Erythroblast (primary cell): Measurements from ENCODE around the gene TOR4A.

Experiments
- GATA1 ChIP-seq: IDR thresholded peaks from 2 replicates; pipeline ENCODE4 v1.6.1; 2011; ENCODE audit warnings: low read depth, mild to moderate bottlenecking, control low read depth, low read length, moderate library complexity
- POLR2A ChIP-seq: IDR thresholded peaks from 2 replicates; pipeline ENCODE4 v1.6.1; 2011; ENCODE audit warnings: mild to moderate bottlenecking, low read length

DNA sequence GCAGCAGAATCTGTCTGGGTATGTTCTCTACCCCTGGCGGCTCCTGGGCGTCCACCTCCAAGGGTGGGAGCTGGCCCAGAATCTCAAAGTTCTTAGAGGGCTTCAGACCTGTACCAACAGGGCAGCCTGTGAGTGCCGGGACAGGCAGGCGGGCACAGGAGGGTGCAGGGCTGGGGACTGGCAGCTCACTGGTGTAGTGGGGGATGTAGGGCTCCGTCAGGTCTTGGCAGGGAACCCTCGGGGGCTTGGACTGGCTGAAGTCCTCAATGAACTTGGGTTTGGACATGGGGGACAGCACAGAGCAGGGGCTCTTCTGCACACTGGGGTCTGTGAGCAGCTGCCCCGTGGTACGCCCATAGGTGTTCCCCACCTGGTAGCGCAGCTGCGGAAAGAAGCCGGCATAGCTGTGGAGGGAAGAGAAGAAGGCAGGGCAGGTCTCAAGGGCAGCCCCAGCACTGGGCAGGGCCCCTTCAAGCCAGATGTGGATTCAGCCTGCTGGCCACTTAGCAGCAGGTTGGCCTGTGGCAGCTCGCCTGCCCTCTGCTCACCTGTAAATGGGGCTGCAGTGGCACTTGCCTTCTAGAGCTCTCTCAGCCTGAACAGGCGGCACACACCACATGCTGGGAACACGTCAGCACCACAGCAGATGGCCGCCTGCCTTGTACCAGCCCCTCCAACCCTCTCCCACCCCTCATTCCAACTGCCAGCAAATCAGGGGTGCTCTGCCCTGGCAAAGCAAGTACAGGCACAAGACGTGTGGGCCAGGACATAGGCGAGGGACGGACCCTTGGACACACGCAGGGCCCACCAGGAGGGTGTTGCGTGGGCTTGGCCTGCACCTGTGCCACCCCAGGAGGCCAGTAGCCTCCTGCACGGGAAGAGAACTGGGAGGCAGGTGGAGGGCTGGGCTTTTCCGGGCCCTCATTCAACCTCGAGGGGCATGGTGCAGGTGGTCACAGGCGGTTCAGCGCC, 31.8 kb upstream of the TOR4A start:
- no peak for TF ChIP-seq POLR2A
- no peak for TF ChIP-seq GATA1
